ENCODE results near the gene FAM131A. TPM values are rescaled to one million over a fixed set of nuclear protein-coding genes. Genes with fewer than 3 reads are reported as not detected.

Gene FAM131A
- total RNA-seq, 6 experiments from 2014 or later: 2.4 to 6.5 (median 3.1) TPM

GRCh38 chr3:184372296-184372821 is 35.0 kb downstream of the FAM131A start:
- ATAC-seq (no peak), DNase-seq (no peak)
- Histone ChIP-seq H3K9me3 (no peaks in the 10 kb centered on the region), H3K4me1 (peaks cover 0 to 29% (median 9%) of the 10 kb centered on the region in 4 donors), H3K27ac (no peak overlapping the region), H3K36me3 (peaks cover 0 to 34% (median 15%) of the 10 kb centered on the region in 4 donors), H3K27me3 (no peaks in the 10 kb centered on the region), H3K4me3 (no peak overlapping the region)
- intact Hi-C loops (cut with DNase I): loop anchor here (10.0 kb wide), 2 partner anchors 92 to 142 kb away; no protein-coding TSS in a partner anchor
- no peak for TF ChIP-seq POLR2A (IDR thresholded peaks at IDR 0.05)
- TF ChIP-seq CTCF (IDR thresholded peaks at IDR 0.05): no peak
- WGBS (ENCODE audit: insufficient coverage, low coverage, low lambda C conversion rate, missing lambda C conversion rate): 65% methylated on average over 5 of the region's 8 CpGs

DNA sequence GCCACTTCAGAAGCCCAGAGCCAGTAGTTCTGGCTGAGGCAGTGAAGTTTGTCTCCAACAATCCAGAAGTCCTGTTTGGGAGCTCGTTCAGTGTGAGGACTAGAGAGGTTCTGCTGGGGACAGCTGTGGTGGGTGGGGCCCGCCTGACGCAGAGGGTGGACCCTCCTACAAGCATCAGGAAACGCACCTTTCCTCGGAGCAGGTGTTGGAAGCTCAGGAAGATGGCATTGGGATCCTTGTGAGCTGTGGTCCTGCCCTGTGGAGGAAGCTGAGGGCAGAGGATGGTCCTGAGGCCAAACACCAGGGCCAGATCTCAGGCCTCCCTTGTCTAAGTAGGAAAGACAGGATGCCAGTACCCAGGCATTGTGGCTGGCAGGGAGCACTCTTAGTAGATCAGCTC is 35.5 kb downstream of the FAM131A start:
- no peak overlapping the region for H3K4me3 ChIP-seq
- H3K9me3 ChIP-seq: no peaks in the 10 kb centered on the region
- no peaks in the 10 kb centered on the region for H3K27me3 ChIP-seq
- intact Hi-C loops (cut with DNase I): loop anchor here (10.0 kb wide), 2 partner anchors 92 to 142 kb away; no protein-coding TSS in a partner anchor
- TF ChIP-seq POLR2A (IDR thresholded peaks at IDR 0.05) (no peak), CTCF (IDR thresholded peaks at IDR 0.05) (no peak)
- no peak overlapping the region for H3K27ac ChIP-seq
- H3K4me1 ChIP-seq: peaks cover 0 to 29% (median 9%) of the 10 kb centered on the region in 4 donors
- H3K36me3 ChIP-seq: peaks cover 0 to 31% (median 12%) of the 10 kb centered on the region in 4 donors
- DNase-seq: no peak
- WGBS (ENCODE audit: insufficient coverage, low coverage, low lambda C conversion rate, missing lambda C conversion rate): 92% methylated on average over 2 of the region's 5 CpGs
- no peak for ATAC-seq

GRCh38 chr3:184373422-184373821 is 36.0 kb downstream of the FAM131A start:
- no peak for DNase-seq

GRCh38 chr3:184375747-184376461 is 38.5 kb downstream of the FAM131A start:
- ATAC-seq: no peak
- Histone ChIP-seq H3K9me3 (no peaks in the 10 kb centered on the region), H3K36me3 (peaks cover 0 to 30% (median 12%) of the 10 kb centered on the region in 4 donors), H3K4me3 (no peak overlapping the region), H3K27me3 (no peaks in the 10 kb centered on the region), H3K4me1 (peaks cover 0 to 17% (median 0%) of the 10 kb centered on the region in 4 donors), H3K27ac (peak overlapping the region in 1 of 3 donors; percentile 91)
- 80% methylated on average over 9 of the region's 12 CpGs for WGBS (ENCODE audit: insufficient coverage, low coverage, low lambda C conversion rate, missing lambda C conversion rate)
- intact Hi-C loops (cut with DNase I): loop anchor here (10.0 kb wide), 2 partner anchors 89 to 139 kb away; no protein-coding TSS in a partner anchor
- TF ChIP-seq CTCF (IDR thresholded peaks at IDR 0.05) (no peak), POLR2A (IDR thresholded peaks at IDR 0.05) (no peak)
- DNase-seq: no peak

More at GRCh38 chr3:184373422-184373821, 36.0 kb downstream of the FAM131A start:
- Histone ChIP-seq H3K4me1 (peaks cover 0 to 25% (median 7%) of the 10 kb centered on the region in 4 donors), H3K4me3 (no peak overlapping the region), H3K27me3 (no peaks in the 10 kb centered on the region), H3K9me3 (no peaks in the 10 kb centered on the region), H3K27ac (no peak overlapping the region), H3K36me3 (peaks cover 0 to 30% (median 12%) of the 10 kb centered on the region in 4 donors)
- intact Hi-C loops (cut with DNase I): loop anchor here (10.0 kb wide), 2 partner anchors 91 to 141 kb away; no protein-coding TSS in a partner anchor
- ATAC-seq: no peak
- TF ChIP-seq CTCF (IDR thresholded peaks at IDR 0.05): no peak
- no peak for TF ChIP-seq POLR2A (IDR thresholded peaks at IDR 0.05)
- WGBS (ENCODE audit: insufficient coverage, low coverage, low lambda C conversion rate, missing lambda C conversion rate): 82% methylated on average over 4 of the region's 6 CpGs

All from right lobe of liver (tissue), 6 donors.